Lung (tissue), 12 donors: ENCODE results near the gene LELP1. TPM values are rescaled to one million over a fixed set of nuclear protein-coding genes. Genes with fewer than 3 reads are reported as not detected.
"Not testable (repeated sequence)": the region's sequence is repeated elsewhere in the genome, so short reads cannot be mapped to it uniquely, and the experiment has no call there.

ENCODE experiments used
- ATAC-seq: fragments of 200-7000 bp; cut with Tn5 transposase; one replicate; pipeline ENCODE4 v1.9.1; 2020; ENCODE audit warnings: moderate number of reproducible peaks; ENCODE audit not compliant: insufficient read depth, low FRiP score
- DNase-seq, 3 donors: peaks; one replicate each; pipeline ENCODE4 v3.0.0-alpha.2; 2013 to 2017
- H3K27ac ChIP-seq, 2 donors: one replicate each; pipeline ENCODE4 v1.5.1; 2013; ENCODE audit warnings: mild to moderate bottlenecking in 2 of 2, moderate library complexity in 2 of 2, control low read depth in 1 of 2, inconsistent platforms in 1 of 2, low read depth in 1 of 2, low read length in 1 of 2
- H3K27me3 ChIP-seq, 3 donors: one replicate each; pipeline ENCODE4 v1.5.1; 2013; ENCODE audit warnings: low read length in 2 of 3; ENCODE audit not compliant: control insufficient read depth in 3 of 3, insufficient read depth in 3 of 3
- H3K36me3 ChIP-seq, 4 donors: one replicate each; pipeline ENCODE4 v1.5.1; 2013; ENCODE audit warnings: low read length in 4 of 4, mild to moderate bottlenecking in 1 of 4, moderate library complexity in 1 of 4; ENCODE audit not compliant: control insufficient read depth in 4 of 4, insufficient read depth in 4 of 4
- H3K4me1 ChIP-seq, 5 donors: one replicate each; pipeline ENCODE4 v1.5.1; 2013; ENCODE audit warnings: low read length in 5 of 5, mild to moderate bottlenecking in 2 of 5, moderate library complexity in 1 of 5; ENCODE audit not compliant: control insufficient read depth in 5 of 5, insufficient read depth in 5 of 5
- H3K4me3 ChIP-seq: one replicate; pipeline ENCODE4 v1.5.1; 2013; ENCODE audit warnings: mild to moderate bottlenecking, control low read depth, moderate library complexity
- H3K9ac ChIP-seq, 2 donors: one replicate each; pipeline ENCODE4 v1.5.1; 2013; ENCODE audit warnings: low read length in 2 of 2, control low read depth in 1 of 2; ENCODE audit not compliant: insufficient read depth in 1 of 2
- H3K9me3 ChIP-seq, 4 donors: one replicate each; pipeline ENCODE4 v1.5.1; 2013; ENCODE audit warnings: low read length in 3 of 4, mild to moderate bottlenecking in 1 of 4, moderate library complexity in 1 of 4; ENCODE audit not compliant: control insufficient read depth in 4 of 4, insufficient read depth in 3 of 4
- CTCF ChIP-seq: IDR thresholded peaks from 2 replicates; pipeline ENCODE4 v1.5.1; 2012; ENCODE audit warnings: mild to moderate bottlenecking; ENCODE audit errors: control extremely low read depth, extremely low read depth
- WGBS, 2 donors: extraction: QIAGEN DNeasy Blood & Tissue Kit; methylation state at CpG; one replicate each; pipeline ENCODE4 v1.1.7; 2013; 5-methylcytosine and 5-hydroxymethylcytosine counted together
- polyA plus RNA-seq, 2 donors: library from polyadenylated mRNA; stranded (reverse); fragments of 200-250 nt; gene quantifications; one replicate each; pipeline ENCODE4 v1.2.1, GENCODE V29; 2013
- total RNA-seq, 2 donors: library from RNA; depleted of rRNA in 1 of 2; stranded (reverse); fragments of >200 nt in 1 of 2; gene quantifications; one replicate each; pipeline ENCODE4 v1.2.1, GENCODE V29; 2014 to 2021
- donor health status: control.
- donor health status: control.
- donor health status: Bipolar disorder and iron deficiency.
- donor health status: healthy.
- donor health status: DM: yes; HTN: yes; CAD: no.

LELP1 gene
- total and polyA plus RNA-seq, 4 donors = not detected

GRCh38 chr1:153178922-153179321 lies 24.3 kb upstream of the LELP1 start:
- TF ChIP-seq CTCF = no peak
- no peak overlapping the region for H3K4me3 ChIP-seq
- no peaks in the 10 kb centered on the region for H3K36me3 ChIP-seq
- ATAC-seq (no peak), DNase-seq (no peak)
- H3K27ac ChIP-seq = no peak overlapping the region
- no peaks in the 10 kb centered on the region for H3K9me3 ChIP-seq
- H3K27me3 ChIP-seq = peaks cover 0 to 5% (median 0%) of the 10 kb centered on the region in 3 donors
- no peaks in the 10 kb centered on the region for H3K4me1 ChIP-seq
- H3K9ac ChIP-seq = no peak overlapping the region

GRCh38 chr1:153180556-153180955 lies 22.7 kb upstream of the LELP1 start:
- Histone ChIP-seq H3K4me3 (no peak overlapping the region), H3K9ac (no peak overlapping the region), H3K4me1 (no peaks in the 10 kb centered on the region), H3K27ac (no peak overlapping the region), H3K36me3 (no peaks in the 10 kb centered on the region), H3K27me3 (peaks cover 0 to 5% (median 0%) of the 10 kb centered on the region in 3 donors), H3K9me3 (no peaks in the 10 kb centered on the region)
- no peak for DNase-seq
- ATAC-seq = no peak
- no peak for TF ChIP-seq CTCF
- 75 to 83% methylated on average over 4 of the region's 4 CpGs for WGBS, 2 donors

GRCh38 chr1:153188301-153188700 lies 14.9 kb upstream of the LELP1 start:
- DNase-seq, H3K9ac ChIP-seq, H3K4me3 ChIP-seq, H3K9me3 ChIP-seq, H3K27me3 ChIP-seq, H3K27ac ChIP-seq, H3K4me1 ChIP-seq, H3K36me3 ChIP-seq, ATAC-seq: not testable (repeated sequence)
- 75 to 82% methylated on average over 4 of the region's 4 CpGs for WGBS, 2 donors

GRCh38 chr1:153190373-153190772 lies 12.9 kb upstream of the LELP1 start:
- H3K9ac ChIP-seq = no peak overlapping the region
- peaks cover 0 to 1% (median 0%) of the 10 kb centered on the region in 4 donors for H3K9me3 ChIP-seq
- no peaks in the 10 kb centered on the region for H3K4me1 ChIP-seq
- no peak for TF ChIP-seq CTCF
- ATAC-seq = no peak
- H3K27me3 ChIP-seq = no peaks in the 10 kb centered on the region
- WGBS, 2 donors = 14% methylated on average over 3 of the region's 3 CpGs
- no peaks in the 10 kb centered on the region for H3K36me3 ChIP-seq
- DNase-seq = no peak
- H3K4me3 ChIP-seq = no peak overlapping the region
- H3K27ac ChIP-seq = no peak overlapping the region
